HG02938 (cell line): ENCODE results near the gene RPL36.
"Not testable (repeated sequence)": the region's sequence is repeated elsewhere in the genome, so short reads cannot be mapped to it uniquely, and the experiment has no call there.

Source experiments
- ATAC-seq: cut with Tn5 transposase; IDR thresholded peaks from one replicate; pipeline ENCODE4 v1.9.1; 2021; ENCODE audit warnings: mild to moderate bottlenecking, moderate library complexity; ENCODE audit not compliant: unreplicated experiment

The RPL36 gene

DNA sequence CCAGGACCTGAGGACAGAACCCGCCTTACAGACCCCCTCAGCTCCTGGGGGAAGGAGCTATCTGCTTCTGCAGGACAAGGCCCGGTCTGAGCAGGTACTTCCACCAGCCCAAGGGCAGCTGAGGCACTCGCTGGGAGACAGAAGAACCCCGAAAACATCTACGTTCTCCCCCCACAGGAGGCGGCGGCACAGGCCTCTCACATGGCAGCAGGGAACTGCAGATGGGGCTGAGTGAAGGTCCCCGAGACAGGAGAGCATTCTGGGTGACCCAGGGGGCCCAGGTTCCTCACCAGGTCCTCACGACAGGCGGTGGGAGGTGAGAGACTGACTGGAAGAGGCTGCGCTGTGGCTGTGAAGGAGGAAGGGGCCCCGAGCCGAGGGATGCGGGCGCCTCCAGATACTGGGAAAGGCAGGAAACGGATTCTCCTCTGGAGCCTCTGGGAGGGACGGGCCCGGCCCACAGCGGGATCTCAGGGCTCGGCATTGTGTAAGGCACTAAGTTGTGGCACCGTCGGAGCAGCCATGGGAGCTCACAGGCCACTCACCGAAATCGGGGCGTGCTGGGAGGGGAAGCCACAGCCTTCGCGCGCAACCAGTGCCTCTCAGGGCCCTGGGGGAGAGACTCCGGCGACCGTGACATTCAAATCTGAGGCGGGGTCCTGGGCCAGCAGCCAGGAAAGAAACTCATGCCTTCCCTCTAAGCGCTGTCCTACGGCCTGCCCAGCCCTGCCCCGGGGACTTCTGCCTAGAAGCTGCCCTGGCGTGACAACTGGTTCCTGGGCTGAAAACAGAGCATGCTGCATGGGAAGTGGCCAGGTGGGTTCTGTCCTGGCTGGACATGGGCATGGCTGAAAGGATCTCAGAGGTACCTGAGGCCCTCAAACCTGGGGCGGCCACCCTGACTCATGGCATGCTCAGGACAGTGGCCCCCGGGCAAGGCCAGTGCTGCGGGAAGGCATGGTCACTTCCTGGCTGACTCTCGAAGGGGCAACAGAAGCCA lies 14.0 kb downstream of the RPL36 start:
- no peak for ATAC-seq

DNA sequence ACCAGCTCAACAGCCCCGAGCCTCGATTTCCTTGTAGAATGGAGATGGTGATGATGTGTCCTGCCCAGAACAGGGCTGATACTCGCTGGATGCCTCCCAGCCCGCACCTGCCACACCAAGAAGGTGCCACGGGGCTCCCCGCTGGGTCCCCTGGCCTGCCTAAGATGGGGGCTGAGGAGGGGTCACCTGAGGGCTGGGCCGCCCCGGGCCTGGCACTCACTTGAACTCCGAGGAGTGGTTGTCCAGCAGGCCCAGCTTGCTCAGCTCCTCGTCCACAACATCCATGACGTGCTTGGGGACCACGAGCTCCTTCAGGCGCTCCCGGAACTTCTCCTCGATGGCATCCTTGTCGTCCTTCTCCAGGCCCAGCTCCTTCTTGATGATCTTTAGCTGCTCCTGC lies 15.5 kb downstream of the RPL36 start:
- ATAC-seq = no peak

DNA sequence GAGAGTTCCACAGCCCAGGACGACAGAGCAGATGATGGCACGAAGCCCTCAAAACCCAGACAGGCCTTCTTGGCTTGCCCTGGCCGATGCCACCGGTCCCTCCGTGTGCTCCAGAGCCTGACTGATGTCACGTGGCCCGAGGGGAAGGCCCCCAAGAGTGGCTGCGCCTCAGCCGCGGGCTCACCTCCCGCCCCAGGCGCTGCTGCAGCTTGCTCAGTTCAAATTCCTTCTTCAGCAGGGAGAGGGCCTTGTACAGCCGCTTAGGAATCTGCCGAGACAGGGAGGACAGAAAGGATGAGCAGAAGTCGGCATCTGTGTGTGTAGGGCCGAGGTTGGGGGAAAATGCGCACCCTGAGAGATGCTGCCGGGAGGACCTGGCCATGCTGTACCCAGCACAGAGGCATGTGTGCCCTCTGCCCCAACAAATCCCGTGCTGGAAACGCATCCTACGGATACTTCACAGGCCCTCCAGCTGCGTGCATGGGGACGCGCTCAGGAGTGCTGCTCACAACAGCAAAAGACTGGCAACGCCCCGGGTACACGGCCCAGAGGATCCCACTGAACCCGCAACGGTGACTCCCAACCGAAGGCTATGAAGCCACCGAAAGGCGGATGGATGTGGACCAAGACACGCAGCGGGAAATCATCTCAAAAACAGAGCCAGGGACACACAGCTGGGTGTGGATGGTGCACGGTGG lies 16.9 kb downstream of the RPL36 start:
- no peak for ATAC-seq

DNA sequence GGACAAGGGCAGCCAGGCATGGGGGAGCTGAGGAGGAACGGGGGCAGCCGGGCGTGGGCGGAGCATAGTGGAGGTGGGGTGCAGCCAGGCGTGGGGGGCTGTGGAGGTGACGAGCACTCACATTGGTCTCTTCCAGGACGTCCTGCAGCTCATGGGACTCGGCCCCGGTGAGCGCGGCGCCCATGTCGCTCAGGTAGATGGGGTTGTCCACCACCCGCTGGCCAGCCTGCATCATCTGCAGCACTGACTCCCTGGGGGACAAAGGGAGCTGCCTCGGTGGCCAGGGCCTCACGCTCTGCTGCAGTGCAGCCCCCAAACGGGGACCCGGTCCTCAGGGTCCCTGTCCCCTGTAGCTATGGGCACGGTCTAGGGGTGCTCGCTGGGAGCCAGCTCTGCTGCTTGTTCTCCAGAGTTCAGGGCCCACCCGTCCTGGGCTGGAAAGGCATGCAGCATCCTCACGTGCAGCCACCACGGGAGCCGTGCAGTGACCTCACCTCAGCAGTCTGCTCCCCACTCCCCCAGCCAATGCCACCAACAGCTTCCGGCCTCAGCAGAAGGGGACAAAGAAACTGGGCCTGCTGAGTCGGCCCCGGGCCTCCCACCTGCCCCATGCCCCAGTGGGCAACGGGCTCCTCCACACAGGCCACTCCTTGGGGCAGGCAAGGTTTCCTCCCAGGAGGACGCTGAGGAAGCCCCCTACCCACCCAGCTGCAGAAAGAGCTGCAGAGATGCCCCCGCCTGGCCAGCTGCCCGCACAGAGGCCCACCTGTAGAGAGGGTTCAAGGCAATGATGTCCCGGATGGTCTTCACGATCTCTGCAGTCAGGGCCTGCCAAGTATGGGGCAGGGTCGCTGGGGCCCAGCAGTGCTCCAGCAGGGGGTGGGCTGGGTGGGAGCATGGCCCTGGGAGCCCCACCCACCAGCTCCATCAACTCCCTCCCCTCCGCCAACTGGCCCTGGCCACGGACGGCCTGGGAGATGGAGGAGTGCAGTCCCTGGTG lies 17.8 kb downstream of the RPL36 start:
- no peak for ATAC-seq

DNA sequence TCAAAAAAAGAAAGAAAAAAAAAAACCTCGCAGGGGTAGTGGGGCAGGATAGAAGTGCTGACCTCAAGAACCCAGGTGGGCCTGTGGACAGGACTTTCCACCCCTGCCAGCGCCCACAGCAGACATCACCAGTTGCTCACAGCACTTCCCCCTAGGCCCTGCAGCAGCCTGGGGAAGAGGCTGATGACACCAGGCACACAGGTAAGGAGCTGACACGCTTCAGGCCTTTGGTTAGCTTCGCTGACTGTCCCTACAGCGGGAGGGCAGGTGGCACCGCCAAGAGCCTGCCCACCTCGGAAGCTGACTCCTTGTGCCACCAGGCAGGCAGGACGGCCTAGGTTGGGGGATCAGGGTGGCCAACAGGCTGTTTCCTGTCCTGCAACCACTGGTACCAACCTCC lies 20.9 kb downstream of the RPL36 start:
- ATAC-seq = no peak

DNA sequence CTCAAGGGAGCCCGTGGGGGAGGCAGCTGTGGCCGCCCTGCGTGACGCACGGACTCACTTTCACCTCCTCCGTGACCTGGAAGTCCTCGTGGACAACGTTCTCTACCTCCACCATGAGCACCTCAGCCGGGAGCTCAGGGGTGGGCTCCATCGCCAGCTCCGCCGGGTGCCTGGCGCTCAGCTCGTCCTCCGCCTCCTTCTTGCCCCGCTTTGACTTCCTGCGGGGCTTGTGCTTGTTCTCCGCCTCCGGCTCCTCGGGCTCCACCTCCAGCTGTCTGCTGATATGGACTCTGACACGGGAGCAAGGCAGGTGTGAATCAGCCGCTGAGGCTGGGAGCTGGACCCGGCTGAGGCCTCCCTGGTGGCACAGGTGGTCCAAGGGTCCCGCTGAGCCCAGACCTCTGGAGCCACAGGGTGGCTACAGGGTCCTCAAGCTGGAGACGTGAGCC lies 21.6 kb downstream of the RPL36 start:
- no peak for ATAC-seq

DNA sequence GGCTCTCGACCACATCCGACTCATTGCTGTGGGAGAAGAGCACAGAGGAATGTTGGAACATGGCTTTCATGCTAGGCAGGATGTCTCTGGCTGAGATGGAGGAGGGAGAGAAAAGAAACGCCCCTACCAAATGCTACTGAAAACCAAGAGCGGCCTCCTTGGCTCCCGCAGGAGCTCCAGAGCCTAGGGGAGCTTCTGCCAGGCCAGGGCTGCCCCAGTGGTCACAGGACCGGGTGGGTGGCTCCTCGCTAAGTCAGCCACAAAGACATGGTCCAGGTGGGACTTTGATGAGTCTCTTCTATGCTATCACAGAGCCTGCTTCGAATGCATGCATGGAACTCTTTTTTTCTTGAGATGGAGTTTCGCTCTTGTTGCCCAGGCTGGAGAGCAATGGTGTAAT lies 23.1 kb downstream of the RPL36 start:
- ATAC-seq = no peak

DNA sequence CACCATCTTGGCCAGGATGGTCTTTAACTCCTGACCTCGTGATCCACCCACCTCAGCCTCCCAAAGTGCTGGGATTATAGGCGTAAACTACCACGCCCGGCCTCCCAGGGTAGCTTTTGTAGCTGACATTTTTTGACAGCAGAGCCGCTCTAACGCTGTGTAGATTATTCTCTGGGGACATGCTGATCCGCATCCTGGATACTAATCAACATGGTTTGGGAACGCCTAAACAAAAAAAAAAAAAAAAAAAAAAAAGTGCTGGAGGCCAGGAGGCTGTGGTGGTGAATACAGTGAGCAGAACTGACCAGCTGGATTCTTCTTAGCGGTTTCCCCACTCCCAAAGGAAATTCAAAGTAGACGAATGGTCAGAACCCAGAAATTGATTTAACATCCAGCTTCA lies 24.7 kb downstream of the RPL36 start:
- no peak for ATAC-seq

DNA sequence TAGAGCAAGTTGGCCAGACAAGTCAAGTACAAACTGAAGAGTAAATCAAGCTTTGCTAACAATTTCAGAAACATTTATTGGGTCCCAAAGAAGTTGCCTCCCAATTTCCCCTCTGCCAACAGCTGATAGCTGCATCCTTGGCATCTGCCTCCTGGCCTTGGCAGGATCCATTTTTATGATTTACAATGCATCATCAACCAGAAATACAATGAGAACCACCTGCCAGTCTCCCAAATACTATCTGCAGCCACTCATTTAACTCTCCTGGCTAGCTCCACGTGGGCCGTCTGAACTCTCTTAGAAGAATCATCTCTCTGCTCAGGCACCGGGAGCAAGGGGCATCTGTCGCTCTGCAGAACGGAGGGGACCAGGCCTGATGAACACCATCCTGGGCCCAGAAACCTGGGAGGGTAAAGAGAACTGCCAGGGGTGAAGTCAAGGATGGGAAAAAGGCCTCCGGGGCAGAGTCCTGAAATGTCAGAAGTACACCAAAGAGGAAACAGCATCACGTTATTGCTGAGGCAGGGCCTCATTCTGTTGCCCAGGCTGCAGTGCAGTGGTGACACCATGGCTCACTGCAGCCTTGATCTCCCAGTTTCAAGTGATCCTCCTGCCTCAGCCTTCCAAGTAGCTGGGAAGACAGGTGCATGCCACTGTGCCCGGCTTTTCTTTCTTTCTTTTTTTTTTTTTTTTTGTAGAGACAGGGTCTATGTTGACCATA lies 27.3 kb downstream of the RPL36 start:
- no peak for ATAC-seq

DNA sequence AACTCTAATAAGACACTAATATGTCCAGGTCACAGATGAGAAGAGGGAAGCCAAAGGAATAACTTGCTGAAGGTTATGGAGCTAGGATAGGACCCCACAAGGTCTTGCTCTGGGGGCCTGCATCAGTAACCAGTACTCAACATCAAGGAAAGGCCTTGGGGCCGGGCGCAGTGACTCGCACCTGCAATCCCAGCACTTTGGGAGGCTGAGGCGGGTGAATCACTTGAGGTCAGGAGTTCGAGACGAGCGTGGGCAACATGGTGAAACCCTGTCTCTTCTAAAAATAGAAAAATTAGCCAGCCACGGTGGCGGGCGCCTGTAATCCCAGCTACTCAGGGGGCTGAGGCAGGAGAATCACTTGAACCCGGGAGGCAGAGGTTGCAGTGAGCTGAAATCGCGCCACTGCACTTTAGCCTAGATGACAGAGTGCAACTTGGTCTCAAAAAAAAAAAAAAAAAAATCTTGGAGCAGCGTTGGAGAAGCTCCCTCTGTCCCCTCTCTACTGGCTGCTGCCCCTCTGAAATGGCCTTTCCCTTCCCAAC lies 28.0 kb downstream of the RPL36 start:
- ATAC-seq = no peak

DNA sequence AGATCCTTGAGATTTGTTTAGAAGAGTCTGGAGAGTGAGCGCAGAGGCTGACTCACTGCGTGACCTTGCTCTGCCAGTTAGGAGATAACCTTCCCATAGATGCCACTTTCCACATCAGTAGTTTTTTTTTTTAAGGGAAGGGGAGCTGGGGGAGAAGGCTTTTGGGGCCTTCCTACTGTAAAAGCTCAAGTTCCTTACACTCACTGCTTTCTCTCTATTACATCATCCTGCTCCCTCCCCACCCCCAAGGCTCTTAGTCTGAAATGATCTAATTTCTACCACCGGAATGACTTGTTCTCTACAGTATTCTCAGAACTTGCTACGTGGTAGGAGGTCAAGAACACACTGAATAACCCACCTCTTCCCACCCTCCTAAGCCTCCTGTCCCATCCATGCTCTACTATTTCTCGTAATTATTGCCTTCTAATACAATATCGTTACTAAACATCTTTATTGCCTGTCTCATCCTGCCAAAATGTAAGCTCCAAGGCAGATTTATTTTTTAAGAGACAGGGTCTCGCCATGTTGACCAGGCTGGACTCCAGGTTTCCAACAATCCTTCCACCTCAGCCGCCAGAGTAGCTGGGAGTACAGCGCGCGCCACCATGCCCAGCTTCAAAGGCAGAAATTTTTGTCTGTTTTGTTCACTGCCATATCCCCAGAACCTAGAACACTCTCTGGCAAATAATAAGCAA lies 28.6 kb downstream of the RPL36 start:
- no peak for ATAC-seq

DNA sequence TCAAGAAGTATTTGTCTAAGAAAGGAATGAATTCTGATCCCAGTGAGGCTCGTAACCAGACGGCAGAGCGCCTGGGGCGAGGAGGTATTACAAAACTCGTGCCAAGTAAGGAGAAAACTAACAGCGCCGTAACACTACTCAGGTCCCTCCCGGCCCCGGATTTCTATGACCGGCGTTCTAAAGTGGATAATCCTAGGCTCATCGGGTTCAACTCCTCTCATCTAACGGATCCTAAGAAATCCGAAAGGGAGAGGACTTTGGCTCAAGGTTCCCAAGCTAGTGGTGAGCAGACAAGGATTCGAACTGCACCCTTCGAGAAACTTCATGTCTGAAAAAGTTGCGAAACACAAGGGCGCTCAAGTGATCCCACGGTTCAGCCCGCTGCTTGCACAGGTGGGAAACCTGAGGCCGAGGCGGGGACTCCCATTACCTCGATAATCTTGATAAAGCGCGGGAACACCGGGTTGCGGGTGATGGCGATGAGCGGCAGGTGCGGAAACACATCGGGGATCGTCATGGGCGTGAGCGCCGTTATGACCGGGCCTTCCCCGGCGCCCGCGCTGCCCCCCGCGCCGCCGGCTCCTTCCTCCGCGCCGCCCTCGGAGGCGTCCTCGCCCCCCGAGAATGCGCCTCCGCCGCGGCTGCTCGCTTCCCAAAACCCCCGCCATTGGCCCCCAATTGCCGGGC lies 29.3 kb downstream of the RPL36 start:
- no peak for ATAC-seq

DNA sequence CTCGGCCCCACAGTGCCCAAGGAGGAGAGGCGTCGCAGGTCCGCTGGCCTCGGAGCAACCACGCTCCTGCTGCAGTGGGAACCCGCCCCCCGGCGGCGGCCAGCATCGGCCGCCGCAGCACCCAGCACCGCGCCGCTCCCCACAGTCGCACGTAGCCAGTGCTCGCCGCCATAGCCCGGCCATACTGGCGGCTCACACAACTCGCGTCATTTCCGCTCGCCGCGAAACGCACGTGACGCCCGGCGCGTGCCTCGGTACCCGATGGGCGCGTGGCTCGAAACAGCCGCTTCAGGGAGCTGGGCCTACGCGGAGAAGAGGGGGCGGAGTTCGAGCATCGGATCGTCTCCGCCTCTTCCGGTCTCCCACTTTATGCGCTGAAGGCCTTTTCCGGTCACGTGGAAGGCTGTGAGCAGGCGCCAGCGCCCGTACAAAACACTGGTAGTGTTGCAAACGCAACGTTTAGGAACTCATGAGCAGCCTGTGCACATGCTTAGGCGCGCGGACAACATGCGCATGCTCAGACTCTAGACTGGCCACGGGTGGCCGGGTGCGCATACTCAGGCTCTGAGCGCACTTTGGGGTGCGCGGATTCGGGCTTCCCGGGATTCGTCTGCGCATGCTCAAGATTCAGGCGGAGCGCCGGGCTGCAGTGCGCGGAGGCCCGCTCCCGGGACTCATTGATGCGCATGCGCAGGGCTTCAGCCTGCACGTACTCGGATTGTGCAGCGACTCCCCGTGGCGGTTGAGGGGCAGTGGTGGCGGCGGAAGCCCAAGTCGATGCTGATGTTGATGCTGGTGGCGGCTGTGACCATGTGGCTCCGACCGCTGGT lies 30.1 kb downstream of the RPL36 start, which contains the start of the genes CATSPERD and LONP1:
TSS of gene CATSPERD (plus strand) at position 677 of the 830 bp plus-strand sequence. CDS start at position 778, 101 bp downstream.
TSS of gene LONP1 (minus strand) at position 186 of the 830 bp plus-strand sequence. CDS start at position 172, 14 bp downstream.
- ATAC-seq = peak; percentile 88

DNA sequence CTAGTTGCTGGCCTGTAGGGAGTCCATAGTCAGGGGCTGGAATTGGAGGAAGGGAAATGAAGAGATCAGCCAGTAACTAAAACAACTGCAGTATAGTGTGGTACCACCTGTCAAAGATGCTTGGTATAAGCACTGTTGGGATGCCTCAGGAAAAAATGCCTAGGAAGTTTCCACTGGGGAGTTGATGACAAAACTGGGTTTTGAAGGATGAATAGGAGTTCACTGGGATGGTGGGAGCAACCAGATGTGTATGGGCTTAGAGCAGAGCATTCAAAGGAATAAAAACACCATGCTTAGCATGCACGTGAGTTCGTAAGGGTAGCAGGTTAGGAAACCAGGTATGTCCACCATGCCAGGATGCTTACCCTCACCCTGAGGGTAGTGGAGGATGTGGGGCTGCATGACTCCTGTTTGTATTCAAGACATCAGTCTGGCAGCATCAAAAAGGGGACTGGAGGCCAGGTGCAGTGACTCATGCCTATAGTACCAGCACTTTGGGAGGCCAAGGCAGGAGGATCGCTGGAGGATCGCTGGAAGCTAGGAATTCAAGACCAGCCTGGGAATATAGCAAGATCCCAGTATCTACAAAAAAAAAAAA lies 37.5 kb downstream of the RPL36 start:
- ATAC-seq = no peak

DNA sequence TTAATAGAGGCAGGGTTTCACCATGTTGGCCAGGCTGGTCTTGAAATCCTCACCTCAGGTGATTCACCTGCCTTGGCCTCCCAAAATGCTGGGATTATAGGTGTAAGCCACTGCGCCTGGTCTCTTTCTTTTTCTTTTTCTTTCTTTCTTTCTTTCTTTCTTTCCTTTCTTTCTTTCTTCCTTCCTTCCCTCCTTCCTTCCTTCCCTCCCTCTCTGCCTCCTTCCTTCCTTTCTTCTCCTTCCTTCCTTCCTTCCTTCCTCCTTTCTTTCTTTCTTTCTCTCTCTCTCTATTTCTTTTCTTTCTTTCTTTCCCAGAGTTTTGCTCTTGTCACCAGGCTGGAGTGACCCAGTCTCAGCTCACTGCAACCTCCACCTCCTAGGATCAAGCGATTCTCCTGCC lies 43.1 kb downstream of the RPL36 start:
- not testable (repeated sequence) for ATAC-seq

DNA sequence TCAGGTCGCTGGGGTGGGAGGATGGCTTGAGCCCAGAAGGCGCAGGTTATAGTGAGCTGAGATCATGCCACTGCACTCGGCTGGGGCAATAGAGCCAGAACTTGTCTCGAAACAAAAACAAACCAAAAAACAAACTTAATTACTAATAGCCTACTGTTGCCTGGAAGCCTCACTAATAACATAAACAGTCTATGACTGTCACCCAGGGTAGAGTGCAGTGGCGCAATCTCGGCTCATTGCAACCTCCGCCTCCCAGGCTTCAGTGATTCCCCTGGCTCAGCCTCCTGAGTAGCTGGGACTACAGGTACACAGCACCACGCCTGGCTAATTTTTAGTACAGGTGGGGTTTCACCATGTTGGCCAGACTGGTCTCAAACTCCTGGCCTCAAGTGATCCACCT lies 48.3 kb downstream of the RPL36 start:
- no peak for ATAC-seq
